GM18502 (cell line): ENCODE data around the gene POLR3GL.
"Not testable (repeated sequence)": the region's sequence is repeated elsewhere in the genome, so short reads cannot be mapped to it uniquely, and the experiment has no call there.

Source experiments
- ATAC-seq: cut with Tn5 transposase; IDR thresholded peaks from one replicate; pipeline ENCODE4 v1.9.1; 2021; ENCODE audit warnings: mild to moderate bottlenecking; ENCODE audit not compliant: unreplicated experiment, poor library complexity

Gene POLR3GL

DNA sequence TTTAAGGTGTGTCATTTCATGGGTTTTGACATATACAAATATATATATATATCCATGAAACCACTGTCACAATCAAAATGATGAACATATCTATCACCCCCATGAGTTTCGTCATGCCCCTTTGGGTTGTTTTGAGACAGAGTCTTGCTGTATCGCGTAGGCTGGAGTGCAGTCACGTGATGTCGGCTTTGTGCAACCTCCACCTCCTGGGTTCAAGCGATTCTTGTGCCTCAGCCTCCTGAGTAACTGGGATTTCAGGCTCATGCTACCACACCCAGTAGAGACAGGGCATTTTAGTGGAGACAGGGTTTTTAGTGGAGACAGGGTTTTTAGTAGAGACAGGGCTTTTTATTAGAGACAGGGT, 49.1 kb downstream of the POLR3GL start:
- no peak for ATAC-seq

DNA sequence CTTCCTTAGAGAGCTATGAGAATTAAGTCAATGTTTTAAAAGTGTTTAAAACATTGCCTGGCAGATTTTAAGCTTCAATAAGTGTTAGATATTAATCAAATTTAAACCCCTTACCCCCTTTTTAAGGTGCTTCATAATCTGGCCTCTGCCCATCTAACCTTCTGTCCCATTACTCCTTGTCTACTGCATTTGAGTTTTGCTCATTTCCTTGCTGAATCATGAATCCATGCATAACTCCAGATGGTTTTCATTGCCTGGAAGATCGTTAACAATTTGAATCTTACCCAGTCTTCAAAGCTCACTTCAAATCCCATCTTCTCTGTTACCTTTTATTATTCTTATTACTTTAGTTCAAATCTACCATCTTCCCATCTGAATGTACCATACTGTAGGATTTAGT, 52.4 kb downstream of the POLR3GL start:
- no peak for ATAC-seq

DNA sequence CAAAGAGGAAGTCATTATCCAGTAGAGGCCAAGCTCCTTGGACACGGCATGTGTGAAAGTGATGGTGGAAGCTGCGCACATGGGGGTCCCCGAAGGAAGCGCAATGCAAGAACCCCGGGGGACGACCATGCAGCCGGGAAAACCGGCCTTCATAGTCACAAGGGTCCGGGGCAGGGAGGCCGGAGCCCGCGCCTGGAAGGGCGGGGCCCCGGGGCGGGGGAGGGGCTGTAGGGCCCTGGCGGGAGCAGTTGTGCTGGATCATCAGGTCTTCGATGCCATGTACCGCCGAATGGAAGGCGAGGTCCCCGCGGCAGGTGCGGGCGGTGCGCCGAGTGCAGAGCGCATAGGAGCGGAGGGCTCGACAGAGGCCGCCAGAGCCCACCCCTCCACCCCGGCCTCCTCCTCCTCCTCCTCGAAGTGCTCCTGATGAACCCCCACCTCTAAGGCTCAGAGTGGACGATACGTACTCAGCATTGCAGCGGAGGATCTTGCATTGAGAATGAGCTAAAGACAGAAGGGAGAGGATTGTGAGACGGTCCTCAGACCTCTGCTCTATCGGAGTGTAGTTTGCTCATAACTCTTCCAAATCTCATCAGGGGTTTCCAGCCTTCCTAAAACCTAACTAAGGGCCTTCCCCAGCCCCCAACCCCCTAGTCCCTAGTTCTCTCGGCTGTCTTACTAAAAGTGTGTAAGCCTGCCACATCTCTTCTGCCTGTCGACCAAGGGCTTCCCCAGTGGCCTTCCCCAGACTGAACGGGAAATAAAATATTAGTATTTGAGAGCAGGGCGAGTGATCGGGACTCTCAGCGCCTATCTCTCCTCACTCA, 55.0 kb downstream of the POLR3GL start:
- ATAC-seq = no peak

- no peak for ATAC-seq
These were observed 55.9 kb downstream of the POLR3GL start for GRCh38 chr1:146020058-146021049.

- no peak for ATAC-seq
These were observed 56.6 kb downstream of the POLR3GL start for GRCh38 chr1:146021050-146021445.

DNA sequence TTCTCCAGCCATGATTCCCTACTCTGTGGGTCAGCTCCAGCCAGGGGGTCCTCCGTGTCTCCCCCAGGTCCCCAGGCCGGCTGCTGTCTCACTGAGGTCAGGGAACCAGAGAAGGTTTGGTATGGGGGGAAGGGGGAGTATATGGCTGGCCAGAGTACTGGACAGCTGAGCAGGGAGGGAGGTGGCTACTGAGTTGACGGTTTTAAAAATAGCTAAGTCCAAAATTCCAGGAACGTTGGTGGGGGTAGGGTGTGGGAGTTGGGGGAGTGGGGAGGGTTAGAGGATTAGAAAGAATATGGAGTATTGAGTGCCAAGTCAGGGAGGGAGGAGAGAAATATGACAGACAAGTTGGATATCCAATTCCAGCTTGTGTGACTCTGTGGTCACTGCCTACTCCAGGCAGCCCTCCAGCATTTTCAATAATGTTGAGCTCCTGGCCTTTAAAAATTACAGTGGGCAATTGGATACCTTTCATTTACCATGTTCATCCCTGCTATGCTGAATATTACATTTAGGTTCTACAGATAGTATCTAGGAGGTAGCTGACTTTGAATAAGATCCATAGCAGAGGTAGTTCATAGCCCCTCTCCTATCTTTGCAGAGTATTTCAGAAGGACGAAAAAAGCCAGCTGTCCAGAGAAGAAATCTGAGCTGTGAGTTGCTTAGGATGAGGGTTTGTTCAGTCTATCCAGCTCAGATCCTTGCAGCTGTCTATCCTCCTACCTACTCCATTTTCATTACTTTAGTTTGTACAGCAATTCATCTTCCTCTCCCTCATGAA, 57.3 kb downstream of the POLR3GL start, which contains the start of gene HJV:
TSS of gene HJV (minus strand) at position 114 of the 781 bp plus-strand sequence. CDS start 1,504 bp downstream, outside the sequence.
- ATAC-seq = no peak

- ATAC-seq = no peak
These were observed 58.1 kb downstream of the POLR3GL start for GRCh38 chr1:146022403-146023127.

DNA sequence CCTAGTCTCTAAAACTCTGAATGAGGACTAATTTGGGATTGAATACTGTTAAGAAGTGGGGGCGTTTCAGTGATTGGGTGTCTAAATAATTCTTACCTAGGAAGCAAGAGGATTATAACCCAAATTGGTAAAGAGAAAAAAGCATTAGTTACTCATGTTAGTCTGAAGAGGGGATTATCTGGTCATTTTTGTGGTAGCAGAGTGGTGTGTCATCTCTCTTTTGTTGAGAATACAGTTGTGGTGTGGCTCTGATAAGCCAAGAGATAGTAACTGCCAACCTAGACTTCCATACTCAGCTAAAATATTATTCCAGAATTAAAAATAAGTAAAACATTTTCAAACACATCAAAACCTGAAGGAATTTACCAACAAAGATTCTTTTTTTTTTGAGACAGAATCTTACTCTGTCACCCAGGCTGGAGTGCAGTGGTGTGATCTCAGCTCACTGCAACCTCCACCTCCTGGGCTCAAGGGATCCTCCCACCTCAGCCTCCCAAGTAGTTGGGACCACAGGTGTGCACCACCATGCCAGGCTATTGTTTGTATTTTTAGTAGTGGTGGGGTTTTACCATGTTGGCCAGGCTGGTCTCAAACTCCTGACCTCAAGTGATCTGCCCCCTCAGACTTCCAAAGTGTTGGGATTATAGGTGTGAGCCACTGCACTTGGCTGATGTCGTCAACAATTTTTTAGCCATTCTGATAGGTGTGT, 61.5 kb downstream of the POLR3GL start:
- not testable (repeated sequence) for ATAC-seq

- not testable (repeated sequence) for ATAC-seq
These were observed 62.2 kb downstream of the POLR3GL start for GRCh38 chr1:146026650-146027049.
